Right lung (tissue), 5 donors: ENCODE data around the gene SLC41A1. TPM values are rescaled to one million over a fixed set of nuclear protein-coding genes. Genes with fewer than 3 reads are reported as not detected.

Source experiments
- DNase-seq, 2 donors: peaks; one replicate each; pipeline ENCODE4 v3.0.0-alpha.2; 2013
- polyA plus RNA-seq, 5 donors: library from polyadenylated mRNA; unstranded; fragments of 120-200 nt; gene quantifications; one replicate each; pipeline versions ENCODE4 v1.2.1 to v1.2.3, GENCODE V29; 2013; ENCODE audit warnings: inconsistent platforms in 1 of 5, low replicate concordance in 1 of 5; ENCODE audit not compliant: insufficient read length in 5 of 5, insufficient read depth in 1 of 5

SLC41A1 gene
- polyA plus RNA-seq, 5 donors, result 36.4 to 46.8 (median 44.8) TPM

GRCh38 chr1:205764578-205764977 lies 48.4 kb downstream of the SLC41A1 start:
- DNase-seq, result no peak

- DNase-seq, result no peak
These were observed 49.0 kb downstream of the SLC41A1 start for GRCh38 chr1:205763980-205764379.

GRCh38 chr1:205760606-205761005 lies 52.4 kb downstream of the SLC41A1 start:
- DNase-seq, result no peak

DNA sequence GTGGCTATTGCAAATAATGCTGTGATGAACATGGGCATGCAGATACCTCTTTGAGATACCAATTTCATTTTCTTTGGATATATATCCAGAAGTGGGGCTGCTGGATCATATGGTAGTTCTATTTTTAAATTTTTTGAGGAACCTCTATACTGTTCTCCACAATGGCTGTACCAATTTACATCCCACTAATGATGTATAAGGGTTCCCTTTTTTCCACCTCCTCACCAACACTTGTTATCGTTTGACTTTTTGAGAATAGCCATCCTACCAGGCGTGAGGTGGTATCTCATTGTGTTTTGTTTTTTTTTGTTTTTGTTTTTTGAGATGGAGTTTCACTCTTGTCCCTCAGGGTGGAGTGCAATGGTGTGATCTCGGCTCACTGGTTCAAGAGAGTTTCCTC lies 56.4 kb downstream of the SLC41A1 start:
- no peak for DNase-seq

DNA sequence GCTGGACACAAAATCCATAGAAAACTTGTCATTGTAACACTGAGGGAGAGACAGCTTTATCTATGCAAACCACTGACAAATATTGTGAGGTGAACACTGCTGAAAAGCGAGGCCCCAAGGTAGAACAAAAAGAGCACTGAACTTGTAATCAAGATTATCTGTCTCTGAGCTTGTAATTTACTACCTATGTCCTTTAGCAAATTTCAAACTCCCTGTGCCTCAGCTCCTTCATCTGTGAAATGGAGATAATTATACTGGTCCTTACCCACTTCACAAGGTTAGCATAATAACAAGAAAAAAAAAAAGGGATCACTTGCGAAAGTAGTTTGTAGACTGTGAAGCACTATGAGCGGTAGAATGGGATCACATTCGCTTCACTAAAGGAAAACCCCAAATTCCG lies 58.1 kb downstream of the SLC41A1 start:
- DNase-seq, result no peak

- DNase-seq, result no peak
These were observed 61.9 kb downstream of the SLC41A1 start for GRCh38 chr1:205751036-205751651.

DNA sequence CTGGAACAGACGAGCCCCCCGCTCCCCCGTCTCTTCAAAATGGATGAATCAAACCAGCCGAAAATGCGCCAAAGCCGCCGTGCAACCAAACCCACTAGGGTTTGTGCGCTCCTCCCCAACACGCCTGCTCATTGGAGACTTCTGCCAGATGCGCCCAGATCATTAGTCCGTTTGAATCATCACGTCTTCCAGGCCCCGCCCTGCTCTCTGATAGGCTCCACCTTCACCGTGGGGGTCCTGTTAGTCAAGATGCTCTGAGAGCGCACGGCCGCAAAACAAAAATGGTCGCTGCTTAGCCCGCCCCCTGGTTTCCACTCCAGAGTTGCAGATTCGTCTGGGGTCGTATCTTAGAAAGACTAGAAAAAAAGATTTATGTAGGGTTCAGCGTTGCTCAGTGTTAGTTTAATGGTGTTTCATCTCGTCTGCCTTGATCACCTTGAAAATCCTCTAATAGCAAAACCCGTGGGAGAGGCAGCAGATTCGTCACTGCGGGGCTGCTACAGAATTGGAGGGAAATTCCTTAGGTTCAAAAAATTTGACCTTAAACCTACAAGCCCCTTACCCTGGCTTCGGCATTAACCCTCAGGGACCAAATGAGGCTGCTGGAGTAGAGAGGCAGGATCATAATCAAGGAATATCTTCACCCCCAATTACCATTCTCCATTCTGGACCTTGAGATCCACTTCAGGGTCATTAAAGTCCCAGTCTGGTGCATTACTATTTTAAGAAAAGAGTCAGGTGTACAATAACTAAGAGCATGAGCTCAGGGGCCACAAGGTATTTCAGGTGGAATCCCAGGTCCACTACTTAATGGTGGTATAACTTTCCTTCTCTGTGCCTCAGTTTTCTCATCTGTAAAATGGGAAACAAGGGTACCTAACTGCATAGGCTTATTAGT lies 62.6 kb downstream of the SLC41A1 start, which contains the start of gene NUCKS1:
TSS of gene NUCKS1 (minus strand) at position 45 of the 898 bp plus-strand sequence. CDS start 209 bp downstream, outside the sequence.
- peak; percentile 96 to 97 for DNase-seq

- peak; percentile 95 to 96 for DNase-seq
These were observed 63.5 kb downstream of the SLC41A1 start for GRCh38 chr1:205749234-205750137.

GRCh38 chr1:205748403-205749233 lies 64.4 kb downstream of the SLC41A1 start:
- peak; percentile 64 to 74 for DNase-seq

DNA sequence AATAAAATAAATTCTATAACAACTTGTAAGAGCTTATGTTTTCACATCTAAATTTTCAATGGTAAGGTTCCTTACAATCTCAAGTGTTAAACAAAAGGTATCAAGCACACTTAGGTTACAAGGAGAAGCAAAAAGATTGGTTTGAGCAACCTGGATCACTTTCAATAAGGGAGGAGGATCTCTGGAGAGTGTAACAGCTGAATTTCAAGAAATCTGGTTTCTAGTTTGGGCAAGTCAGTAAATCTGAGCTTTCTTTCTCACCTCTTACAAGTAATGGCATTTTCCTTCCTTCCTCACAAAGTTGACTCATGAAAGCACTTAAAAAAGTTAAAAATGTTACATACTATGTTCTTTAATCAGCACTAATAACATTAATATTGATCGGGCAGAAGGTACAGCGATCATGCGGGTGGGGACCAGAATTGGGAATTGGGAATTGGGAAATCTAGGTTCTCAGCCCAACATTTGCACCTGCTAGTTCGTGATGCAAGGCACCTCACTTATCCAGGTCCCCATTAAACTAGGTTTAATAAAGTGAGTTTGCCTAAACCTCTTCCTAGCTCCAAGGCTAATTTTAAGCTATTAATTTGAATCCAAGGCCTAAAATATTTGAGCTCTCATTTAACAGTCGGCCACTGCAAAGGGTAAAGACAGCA lies 66.1 kb downstream of the SLC41A1 start:
- no peak for DNase-seq

GRCh38 chr1:205744403-205744802 lies 68.6 kb downstream of the SLC41A1 start:
- no peak for DNase-seq

- no peak for DNase-seq
These were observed 69.0 kb downstream of the SLC41A1 start for GRCh38 chr1:205743977-205744376.

DNA sequence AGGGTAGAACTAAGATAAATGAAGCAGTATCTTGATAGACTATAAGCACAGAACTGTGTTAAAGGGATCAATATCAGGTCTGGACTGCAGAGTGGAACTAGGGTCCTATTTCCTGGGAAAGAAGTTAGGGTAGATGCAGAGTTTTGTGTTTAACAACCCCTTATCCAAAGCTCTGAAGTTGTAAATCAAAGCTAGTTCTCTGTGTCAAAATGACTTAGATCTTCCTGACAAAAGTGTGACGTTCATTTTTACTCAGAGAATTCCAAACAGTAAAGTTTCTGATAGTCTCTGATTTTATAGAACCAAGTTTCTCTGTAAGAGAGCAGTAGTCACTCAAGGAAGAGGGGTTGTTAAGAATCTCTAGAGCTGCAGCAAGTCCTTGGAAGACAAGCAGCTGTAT lies 71.3 kb downstream of the SLC41A1 start:
- DNase-seq, result no peak

DNA sequence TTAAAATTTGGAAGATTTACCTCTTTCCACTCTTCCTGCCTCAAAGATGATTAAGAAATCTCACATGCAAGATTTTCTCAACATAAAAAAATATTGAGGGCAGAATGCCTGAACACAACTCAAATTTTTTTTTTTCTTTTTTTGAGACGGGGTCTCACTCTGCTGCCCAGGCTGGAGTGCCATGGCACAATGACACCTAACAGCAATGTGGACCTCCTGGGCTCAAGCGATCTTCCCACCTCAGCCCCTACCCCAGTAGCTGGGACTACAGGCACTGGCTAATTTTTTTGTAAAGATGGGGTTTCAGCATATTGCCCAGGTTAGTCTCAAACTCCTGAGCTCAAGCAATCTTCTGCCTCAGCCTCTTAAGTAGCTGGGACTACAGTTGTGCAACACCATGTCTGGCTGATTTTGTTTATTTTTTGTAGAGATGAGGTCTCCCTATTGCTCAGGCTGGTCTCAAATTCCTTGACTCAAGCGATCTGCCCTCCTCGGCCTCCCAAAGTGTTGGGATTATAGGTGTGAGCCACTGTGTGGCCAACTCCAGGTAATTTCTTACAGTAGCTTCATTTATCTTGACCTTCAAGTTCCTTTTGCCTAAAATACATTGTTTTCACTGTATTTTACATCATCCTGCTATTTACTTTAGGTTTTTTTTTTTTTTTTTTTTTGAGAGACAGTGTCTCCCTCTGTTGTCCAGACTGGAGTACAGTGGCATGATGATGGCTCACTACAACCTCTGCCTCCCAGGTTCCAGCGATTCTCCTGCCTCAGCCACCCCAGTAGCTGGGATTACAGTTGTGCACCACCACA lies 73.4 kb downstream of the SLC41A1 start:
- no peak for DNase-seq

Other genes starting within 250 kb of the SLC41A1 start
- gene ELK4, start 181.2 kb downstream of the SLC41A1 start, polyA plus RNA-seq, result 10 to 100 TPM; 19.2 to 27.7 (median 26.7) TPM
- gene SLC45A3, start 132.7 kb downstream of the SLC41A1 start, polyA plus RNA-seq, result 1 to 10 TPM; 6.2 to 9.1 (median 8.6) TPM
- gene NUCKS1, start 63.0 kb downstream of the SLC41A1 start, polyA plus RNA-seq, result 100 to 1,000 TPM; 281 to 442 (median 387) TPM
- 1 to 10 TPM; 5.7 to 8.1 (median 6.8) TPM for gene RAB29, start 37.7 kb downstream of the SLC41A1 start, polyA plus RNA-seq
- gene PM20D1, start 36.9 kb upstream of the SLC41A1 start, polyA plus RNA-seq, result under 1 TPM; 0.20 to 0.51 (median 0.33) TPM
- gene SLC26A9, start 130.3 kb upstream of the SLC41A1 start, polyA plus RNA-seq, result 1 to 10 TPM; 4.5 to 7.1 (median 5.4) TPM
- 1 to 10 TPM; 2.8 to 4.9 (median 3.7) TPM for gene RAB7B, start 190.2 kb upstream of the SLC41A1 start, polyA plus RNA-seq
- 1 to 10 TPM in 2 of 5 donors, under 1 TPM in 3; 0.33 to 1.5 (median 0.66) TPM for gene CTSE, start 210.7 kb upstream of the SLC41A1 start, polyA plus RNA-seq
- gene RHEX, start 240.0 kb upstream of the SLC41A1 start, polyA plus RNA-seq, result under 1 TPM in 4 of 5 donors, not detected in 1; 0.19 to 0.41 (median 0.24) TPM